Hematopoietic multipotent progenitor cell treated with erythropoietin and hydrocortisone succinate and interleukin-3 and kit ligand, for 15 days (in vitro differentiated cells): ENCODE measurements around the gene ARHGAP18.
A peak's percentile ranks its signal among the peaks of the same experiment; 100 is the strongest.

Experiments
- DNase-seq: peaks from one replicate; pipeline ENCODE4 v3.0.0-alpha.2; 2015; ENCODE audit warnings: low spot score

The ARHGAP18 gene

GRCh38 chr6:129691709-129692108, 18.3 kb downstream of the ARHGAP18 start:
- no peak for DNase-seq

- no peak for DNase-seq
These were observed 18.8 kb downstream of the ARHGAP18 start for GRCh38 chr6:129691043-129691640.

DNA sequence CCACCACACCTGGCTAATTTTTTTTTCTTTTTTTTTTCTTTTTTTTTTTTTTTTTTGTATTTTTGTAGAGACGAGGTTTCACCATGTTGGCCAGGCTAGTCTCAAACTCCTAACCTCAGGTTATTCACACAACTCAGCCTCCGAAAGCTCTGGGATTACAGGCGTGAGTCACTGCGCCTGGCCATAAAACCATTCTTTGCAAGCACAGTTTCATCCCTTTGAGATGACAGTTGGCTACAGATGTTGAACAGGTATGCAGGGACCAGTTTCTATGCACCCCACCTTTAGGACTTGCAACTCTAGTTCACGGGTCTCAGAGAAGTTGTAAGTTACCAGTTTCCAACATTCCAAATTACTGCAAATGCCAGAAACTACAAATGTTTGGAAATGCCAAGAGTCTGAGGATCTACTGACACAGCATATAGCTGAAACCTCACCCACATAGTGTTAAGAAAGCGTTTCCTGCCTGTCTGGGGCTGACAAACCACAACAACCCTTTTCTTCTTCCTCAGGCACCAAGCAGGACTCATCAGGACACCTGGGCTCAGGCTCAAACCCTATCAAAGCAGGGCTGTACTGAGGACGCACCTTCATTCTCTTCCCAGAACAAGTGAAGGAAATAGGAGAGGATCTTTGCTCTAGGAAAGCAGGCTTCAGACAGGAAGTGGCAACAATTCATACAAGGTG, 22.9 kb downstream of the ARHGAP18 start:
- no peak for DNase-seq

GRCh38 chr6:129685662-129686031, 24.3 kb downstream of the ARHGAP18 start:
- DNase-seq: no peak

GRCh38 chr6:129684903-129685661, 24.9 kb downstream of the ARHGAP18 start:
- DNase-seq: no peak

GRCh38 chr6:129684323-129684884, 25.6 kb downstream of the ARHGAP18 start:
- DNase-seq: no peak

- peak; percentile 34 for DNase-seq
These were observed 26.2 kb downstream of the ARHGAP18 start for GRCh38 chr6:129683601-129684322.

DNA sequence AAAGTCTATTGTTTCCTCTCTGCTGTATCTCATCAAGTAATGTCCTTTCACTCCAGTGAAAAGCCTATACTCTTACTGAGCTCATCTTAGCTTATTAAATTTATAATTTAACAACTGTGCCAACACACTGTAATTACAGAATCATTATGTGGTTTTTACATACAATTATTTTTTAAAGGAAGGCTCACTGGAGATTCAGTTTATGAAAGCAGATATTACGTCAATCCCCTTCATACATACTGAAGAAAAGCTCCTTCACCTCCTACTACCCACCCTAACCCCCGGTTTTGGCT, 28.1 kb downstream of the ARHGAP18 start:
- no peak for DNase-seq

- DNase-seq: no peak
These were observed 29.3 kb downstream of the ARHGAP18 start for GRCh38 chr6:129680633-129681032.

GRCh38 chr6:129679758-129680157, 30.2 kb downstream of the ARHGAP18 start:
- DNase-seq: no peak

DNA sequence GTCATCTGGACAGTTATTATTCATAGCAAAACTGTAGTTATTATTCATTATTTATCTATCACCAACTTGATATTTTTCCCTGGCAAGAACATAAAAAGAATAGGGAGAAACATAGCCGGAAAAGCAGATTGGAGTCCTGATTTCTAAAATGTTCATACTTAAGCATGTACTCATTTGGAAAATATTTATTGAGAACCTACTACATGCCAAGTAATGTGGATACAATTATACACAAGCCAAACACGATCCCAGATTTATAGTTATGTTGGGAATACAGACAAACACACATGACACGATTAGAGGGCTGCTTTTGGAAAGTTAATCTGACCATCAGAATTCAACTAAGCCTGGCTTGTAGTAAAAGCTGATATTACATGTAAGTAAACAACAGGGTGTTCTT, 30.7 kb downstream of the ARHGAP18 start:
- DNase-seq: no peak

DNA sequence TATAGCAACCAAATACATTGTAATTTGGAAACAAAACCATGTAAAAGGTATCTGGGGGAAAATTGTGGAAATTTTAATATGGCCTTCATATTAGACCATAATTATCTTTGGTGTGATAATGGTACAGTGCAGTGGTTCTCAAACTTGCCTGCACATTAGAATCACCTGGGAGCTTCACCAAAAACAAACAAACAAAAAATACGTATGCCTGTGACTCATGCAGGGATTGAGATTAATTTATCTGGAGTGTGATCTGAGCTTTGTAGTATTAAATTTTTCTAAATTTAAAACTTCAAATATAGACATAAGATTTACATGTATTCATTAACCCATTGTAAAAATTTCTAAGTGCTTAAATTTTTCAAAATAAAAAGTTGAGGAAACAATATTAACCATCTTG, 31.5 kb downstream of the ARHGAP18 start:
- no peak for DNase-seq

GRCh38 chr6:129677620-129678325, 32.2 kb downstream of the ARHGAP18 start:
- DNase-seq: no peak

GRCh38 chr6:129675669-129676472, 34.1 kb downstream of the ARHGAP18 start:
- no peak for DNase-seq

- DNase-seq: no peak
These were observed 36.2 kb downstream of the ARHGAP18 start for GRCh38 chr6:129673748-129674147.

DNA sequence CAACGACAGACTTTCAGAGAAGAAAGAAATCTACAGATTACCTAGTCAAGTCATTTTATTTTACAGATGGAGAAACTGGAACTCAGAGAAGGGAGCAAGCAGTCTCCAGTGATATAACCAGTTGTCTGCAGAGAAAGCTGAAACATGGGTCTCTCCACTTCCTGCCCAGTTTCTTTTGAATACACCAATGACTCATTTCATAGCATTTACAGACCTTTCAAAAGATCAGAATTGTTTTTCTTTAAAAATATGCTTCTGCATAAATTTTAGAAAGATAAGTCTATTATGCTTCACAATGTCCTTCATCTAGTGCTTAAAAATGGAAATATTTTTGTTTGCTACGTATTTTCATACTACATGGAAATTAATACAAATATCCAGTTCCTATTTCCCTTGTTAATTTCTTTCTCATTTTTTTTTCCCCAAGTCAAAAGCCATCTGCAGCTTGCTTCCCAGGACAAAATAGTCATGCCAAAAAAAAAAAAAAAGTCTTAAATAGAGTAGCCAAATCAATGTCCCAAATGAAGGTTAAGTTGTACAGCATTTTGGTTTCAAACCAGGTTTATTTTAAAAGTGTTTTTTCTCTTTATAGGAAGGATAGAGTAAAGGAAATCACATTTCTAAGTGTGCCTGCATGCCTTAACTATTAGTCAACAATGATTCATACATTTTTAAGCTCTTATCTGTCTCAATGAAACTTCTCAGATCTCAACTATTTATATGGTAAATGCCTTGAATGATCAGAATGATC, 36.9 kb downstream of the ARHGAP18 start:
- DNase-seq: no peak

DNA sequence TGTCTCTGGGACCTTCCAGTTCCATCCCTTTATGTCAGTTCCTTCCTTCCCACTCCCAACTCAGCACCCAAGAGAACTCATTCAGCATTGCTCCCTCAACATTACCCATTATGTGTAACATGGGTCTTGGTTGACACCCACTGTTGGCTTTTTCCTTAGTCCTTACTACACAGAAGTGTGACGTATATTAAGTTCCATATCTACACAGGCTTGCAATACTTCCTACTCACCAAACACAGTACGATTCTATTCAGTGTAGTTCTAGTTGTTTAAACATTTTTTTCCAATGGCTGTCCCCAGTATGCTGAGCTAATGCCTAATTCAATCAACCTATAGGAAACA, 37.7 kb downstream of the ARHGAP18 start:
- no peak for DNase-seq

DNA sequence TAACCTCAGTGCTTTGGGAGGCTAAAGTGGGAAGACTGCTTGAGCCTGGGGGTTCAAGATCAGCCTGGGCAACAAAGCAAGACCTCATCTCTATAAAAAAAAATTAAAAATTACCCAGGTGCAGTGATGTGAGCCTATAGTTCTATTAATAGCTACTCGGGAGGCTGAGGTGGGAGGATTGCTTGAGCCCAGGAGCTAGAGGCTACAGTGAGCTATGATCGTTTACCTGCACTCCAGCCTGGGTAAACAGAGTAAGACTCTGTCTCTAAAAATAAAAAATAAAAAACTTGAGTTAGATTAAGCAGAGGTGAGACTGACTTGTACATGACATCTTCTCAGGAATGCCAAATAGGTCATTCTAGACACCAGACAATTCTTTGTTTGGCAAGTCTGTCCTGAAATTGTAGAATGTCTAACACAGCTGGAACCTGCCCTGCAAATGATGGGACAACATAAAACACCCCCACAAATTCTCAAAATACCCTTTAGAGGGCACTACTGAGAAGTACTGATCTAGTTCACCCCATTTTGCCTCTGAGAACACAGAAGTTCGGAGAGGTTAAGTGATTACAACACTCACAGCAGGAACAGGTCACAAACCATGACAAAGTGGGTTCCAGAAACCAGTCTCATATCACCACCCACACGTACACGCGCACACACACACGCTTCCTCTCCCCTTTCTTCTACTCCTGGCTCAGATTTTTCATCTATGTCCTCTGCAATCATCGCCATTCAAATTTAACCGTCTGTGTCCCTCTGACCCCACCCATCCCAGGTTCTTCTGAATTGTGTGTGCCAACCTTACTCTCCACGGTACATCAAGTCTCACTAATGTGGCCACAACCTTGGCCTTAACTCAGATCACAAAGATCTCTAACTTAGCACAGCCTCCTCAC, 38.3 kb downstream of the ARHGAP18 start:
- peak; percentile 29 for DNase-seq

DNA sequence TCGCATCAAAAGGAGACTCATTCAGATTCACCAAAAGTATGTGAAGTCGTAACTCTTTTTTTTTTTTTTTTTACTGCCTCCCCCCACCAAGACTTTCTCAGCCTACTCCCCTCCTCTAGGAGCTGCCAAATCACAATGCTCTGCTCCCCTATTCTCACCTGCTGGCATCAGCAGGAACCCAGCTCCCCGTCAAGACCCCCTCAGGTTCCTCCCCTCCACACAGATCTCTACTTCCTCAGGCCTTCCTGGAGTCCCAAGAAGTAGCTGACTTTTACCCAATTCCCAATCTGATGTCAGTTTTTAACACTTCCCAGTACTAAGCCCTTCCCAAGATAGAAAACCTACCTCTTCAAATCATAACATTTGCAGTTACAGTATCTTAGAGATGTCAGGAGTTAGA, 39.3 kb downstream of the ARHGAP18 start:
- no peak for DNase-seq
